Gastroesophageal sphincter (tissue), 4 donors: ENCODE data around the gene HELZ2. TPM values are rescaled to one million over a fixed set of nuclear protein-coding genes. Genes with fewer than 3 reads are reported as not detected.

Source experiments
- ATAC-seq: fragments of 150-250 bp; one replicate; pipeline ENCODE4 v1.9.1; 2016; ENCODE audit warnings: mild to moderate bottlenecking, moderate library complexity
- H3K27ac ChIP-seq, 4 donors: fragments of 200-600 bp; sonication (generic) in 3 of 4; 1 replicate in 3 of 4; 2 replicates in 1 of 4; pipeline ENCODE4 v1.5.1; 2016 to 2019
- H3K27me3 ChIP-seq: fragments of 200-600 bp; sonication (generic); one replicate; pipeline ENCODE4 v1.5.1; 2019
- H3K36me3 ChIP-seq, 2 donors: fragments of 200-600 bp; sonication (generic); one replicate each; pipeline ENCODE4 v1.5.1; 2019; ENCODE audit warnings: control low read depth in 1 of 2
- H3K4me1 ChIP-seq, 3 donors: fragments of 200-600 bp; sonication (generic); 1 replicate in 2 of 3; 2 replicates in 1 of 3; pipeline ENCODE4 v1.5.1; 2016 to 2019; ENCODE audit warnings: control low read depth in 2 of 3
- H3K4me3 ChIP-seq, 2 donors: fragments of 200-600 bp; sonication (generic); one replicate each; pipeline ENCODE4 v1.5.1; 2019; ENCODE audit warnings: mild to moderate bottlenecking in 1 of 2, moderate library complexity in 1 of 2
- H3K9me3 ChIP-seq, 3 donors: fragments of 200-600 bp; sonication (generic); one replicate each; pipeline ENCODE4 v1.5.1; 2017 to 2019; ENCODE audit warnings: control low read depth in 2 of 3
- EP300 ChIP-seq: sonication (generic); formaldehyde crosslinking; IDR thresholded peaks from one replicate; pipeline ENCODE4 v1.6.1; 2017; ENCODE audit warnings: antibody characterized with exemption, mild to moderate bottlenecking
- POLR2A ChIP-seq, 2 donors: fragments of 450-650 bp; IDR thresholded peaks; one replicate each; pipeline ENCODE4 v1.6.1; 2017; ENCODE audit warnings: antibody characterized with exemption in 2 of 2, mild to moderate bottlenecking in 2 of 2, moderate library complexity in 1 of 2
- POLR2AphosphoS5 ChIP-seq: sonication (generic); formaldehyde crosslinking; IDR thresholded peaks from one replicate; pipeline ENCODE4 v1.6.1; 2017; ENCODE audit warnings: antibody characterized with exemption
- WGBS, 2 donors: methylation state at CpG; one replicate each; pipeline ENCODE4 v1.1.5; 2018; ENCODE audit warnings: low coverage in 1 of 2; 5-methylcytosine and 5-hydroxymethylcytosine counted together
- total RNA-seq, 4 donors: library from RNA; depleted of rRNA; stranded (reverse); fragments of >200 nt; gene quantifications; one replicate each; pipeline ENCODE4 v1.1.0, GENCODE V29; 2016
- TF ChIP-seq, protein P1 (sequence below), 4 experiments: fragments of 200-600 bp in 2 of 4; fragments of 450-650 bp in 2 of 4; sonication (generic) in 1 of 4; IDR thresholded peaks; one replicate each; pipeline ENCODE4 v1.5.1; 2017 to 2019; ENCODE audit warnings: antibody characterized with exemption in 4 of 4, mild to moderate bottlenecking in 2 of 4, moderate library complexity in 2 of 4

HELZ2 gene
- total RNA-seq, 4 donors from 2014 or later = 14.2 to 22.2 (median 20.2) TPM

DNA sequence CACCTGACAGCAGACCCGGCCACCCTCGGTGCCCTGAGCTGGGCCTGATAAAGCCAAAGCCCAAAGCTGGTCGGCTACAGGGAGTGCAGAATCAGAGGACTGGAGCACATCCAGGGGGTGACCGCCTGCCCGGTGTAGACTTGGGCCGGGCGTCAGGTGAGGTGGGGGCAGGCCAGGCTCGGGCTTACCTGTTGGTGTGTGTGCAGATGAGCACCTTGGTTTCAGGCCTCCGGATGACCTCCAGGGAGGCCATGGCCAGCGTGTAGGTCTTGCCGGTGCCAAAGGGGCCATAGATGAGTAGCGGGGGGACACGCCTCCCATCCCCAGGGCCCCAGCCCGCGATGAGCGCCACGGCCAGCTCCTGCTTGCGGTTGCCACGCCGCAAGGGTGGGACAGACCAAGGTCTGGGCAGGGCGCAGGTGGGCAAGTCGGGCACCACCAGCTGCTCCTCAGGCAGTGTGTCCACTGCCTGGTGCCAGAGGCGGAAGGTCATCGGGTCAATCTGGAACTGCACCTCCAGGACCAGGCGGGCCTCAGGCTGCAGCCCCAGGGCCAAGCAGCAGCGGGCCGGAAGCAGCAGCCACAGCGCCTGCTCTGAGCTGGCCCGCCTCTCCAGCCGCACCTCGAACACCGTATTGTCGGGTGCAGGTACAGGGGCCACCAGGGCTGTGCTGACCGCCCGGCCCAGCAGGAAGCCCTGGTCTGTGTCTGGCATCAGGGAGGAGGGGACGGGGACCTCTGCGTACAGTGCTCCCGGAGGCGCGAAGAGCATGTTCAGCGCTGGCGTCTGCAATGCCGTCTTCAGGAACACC is 5.7 kb downstream of the HELZ2 start:
- Histone ChIP-seq H3K4me1 (peaks cover 0 to 27% (median 0%) of the 10 kb centered on the region in 3 donors), H3K36me3 (peaks cover 0 to 60% of the 10 kb centered on the region in 2 donors), H3K9me3 (no peaks in the 10 kb centered on the region), H3K27ac (no peak overlapping the region), H3K27me3 (no peaks in the 10 kb centered on the region), H3K4me3 (no peak overlapping the region)
- WGBS, 2 donors = 87 to 92% methylated on average over 2 to 3 of the region's 43 CpGs
- TF ChIP-seq POLR2AphosphoS5 = no peak
- no peak for TF ChIP-seq POLR2A (IDR thresholded peaks at IDR 0.05)
- ATAC-seq = no peak

- Histone ChIP-seq H3K9me3 (no peaks in the 10 kb centered on the region), H3K36me3 (peaks cover 0 to 66% of the 10 kb centered on the region in 2 donors), H3K27me3 (no peaks in the 10 kb centered on the region), H3K4me3 (no peak overlapping the region), H3K27ac (no peak overlapping the region), H3K4me1 (peaks cover 0 to 19% (median 0%) of the 10 kb centered on the region in 3 donors)
- TF ChIP-seq, protein P1, sequence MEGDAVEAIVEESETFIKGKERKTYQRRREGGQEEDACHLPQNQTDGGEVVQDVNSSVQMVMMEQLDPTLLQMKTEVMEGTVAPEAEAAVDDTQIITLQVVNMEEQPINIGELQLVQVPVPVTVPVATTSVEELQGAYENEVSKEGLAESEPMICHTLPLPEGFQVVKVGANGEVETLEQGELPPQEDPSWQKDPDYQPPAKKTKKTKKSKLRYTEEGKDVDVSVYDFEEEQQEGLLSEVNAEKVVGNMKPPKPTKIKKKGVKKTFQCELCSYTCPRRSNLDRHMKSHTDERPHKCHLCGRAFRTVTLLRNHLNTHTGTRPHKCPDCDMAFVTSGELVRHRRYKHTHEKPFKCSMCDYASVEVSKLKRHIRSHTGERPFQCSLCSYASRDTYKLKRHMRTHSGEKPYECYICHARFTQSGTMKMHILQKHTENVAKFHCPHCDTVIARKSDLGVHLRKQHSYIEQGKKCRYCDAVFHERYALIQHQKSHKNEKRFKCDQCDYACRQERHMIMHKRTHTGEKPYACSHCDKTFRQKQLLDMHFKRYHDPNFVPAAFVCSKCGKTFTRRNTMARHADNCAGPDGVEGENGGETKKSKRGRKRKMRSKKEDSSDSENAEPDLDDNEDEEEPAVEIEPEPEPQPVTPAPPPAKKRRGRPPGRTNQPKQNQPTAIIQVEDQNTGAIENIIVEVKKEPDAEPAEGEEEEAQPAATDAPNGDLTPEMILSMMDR (IDR thresholded peaks at IDR 0.05) = no peak
- no peak for TF ChIP-seq EP300
- no peak for TF ChIP-seq POLR2AphosphoS5
- peak; percentile 25 for ATAC-seq
- 70% methylated on average over 3 of the region's 37 CpGs; no CpG with 5 or more reads in 1 of the 2 donors for WGBS, 2 donors
Measured at GRCh38 chr20:63567386-63568169, 6.5 kb downstream of the HELZ2 start.

DNA sequence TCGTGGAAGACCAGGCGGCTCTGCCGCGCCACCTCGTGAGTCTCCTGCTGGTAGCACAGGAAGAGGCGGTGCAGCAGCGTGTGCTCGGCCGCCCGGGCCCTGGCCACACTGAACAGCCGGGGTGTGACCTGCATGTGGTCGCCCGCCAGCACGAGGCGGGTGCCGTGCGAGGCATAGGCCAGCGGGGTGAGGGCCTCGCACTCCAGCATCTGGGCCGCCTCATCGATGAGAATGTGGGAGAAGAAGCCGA is 7.0 kb downstream of the HELZ2 start:
- WGBS, 2 donors = 80% methylated on average over 1 of the region's 22 CpGs; no CpG with 5 or more reads in 1 of the 2 donors
- no peak overlapping the region for H3K4me3 ChIP-seq
- H3K4me1 ChIP-seq = peaks cover 0 to 14% (median 0%) of the 10 kb centered on the region in 3 donors
- H3K9me3 ChIP-seq = no peaks in the 10 kb centered on the region
- no peak for ATAC-seq
- no peaks in the 10 kb centered on the region for H3K27me3 ChIP-seq
- TF ChIP-seq EP300 (no peak), POLR2A (IDR thresholded peaks at IDR 0.05) (no peak), POLR2AphosphoS5 (no peak)
- TF ChIP-seq, protein P1 (IDR thresholded peaks at IDR 0.05) = no peak
- peaks cover 0 to 66% of the 10 kb centered on the region in 2 donors for H3K36me3 ChIP-seq
- H3K27ac ChIP-seq = no peak overlapping the region

GRCh38 chr20:63566395-63567135 is 7.5 kb downstream of the HELZ2 start:
- Histone ChIP-seq H3K4me1 (peaks cover 0 to 11% (median 0%) of the 10 kb centered on the region in 3 donors), H3K27me3 (no peaks in the 10 kb centered on the region), H3K4me3 (no peak overlapping the region), H3K27ac (no peak overlapping the region), H3K36me3 (peaks cover 0 to 67% of the 10 kb centered on the region in 2 donors), H3K9me3 (no peaks in the 10 kb centered on the region)
- WGBS, 2 donors = 69% methylated on average over 4 of the region's 46 CpGs; no CpG with 5 or more reads in 1 of the 2 donors
- peak; percentile 32 for ATAC-seq
- no peak for TF ChIP-seq POLR2A (IDR thresholded peaks at IDR 0.05)
- TF ChIP-seq EP300 = no peak
- TF ChIP-seq, protein P1 (IDR thresholded peaks at IDR 0.05) = no peak
- TF ChIP-seq POLR2AphosphoS5 = no peak
